Hematopoietic multipotent progenitor cell treated with erythropoietin and hydrocortisone succinate and interleukin-3 and kit ligand, for 17 days (in vitro differentiated cells): ENCODE data around the gene PRAMEF20.

Experiments
- DNase-seq: peaks from one replicate; pipeline ENCODE4 v3.0.0-alpha.2; 2015; ENCODE audit warnings: low spot score

PRAMEF20 gene

GRCh38 chr1:13462682-13463081, 52.4 kb downstream of the PRAMEF20 start:
- no peak for DNase-seq

- no peak for DNase-seq
Measured at GRCh38 chr1:13465515-13465914, 55.3 kb downstream of the PRAMEF20 start.

GRCh38 chr1:13469343-13469742, 59.1 kb downstream of the PRAMEF20 start:
- DNase-seq = no peak
